HG03103 (cell line): Measurements from ENCODE around the gene TMEM181.
"Not testable (repeated sequence)": the region's sequence is repeated elsewhere in the genome, so short reads cannot be mapped to it uniquely, and the experiment has no call there.

Experiments used
- ATAC-seq: cut with Tn5 transposase; IDR thresholded peaks from one replicate; pipeline ENCODE4 v1.9.1; 2021; ENCODE audit warnings: low read depth; ENCODE audit not compliant: unreplicated experiment

Gene TMEM181

GRCh38 chr6:158618289-158618688 is 58.4 kb downstream of the TMEM181 start:
- ATAC-seq, result not testable (repeated sequence)

- no peak for ATAC-seq
Observed at GRCh38 chr6:158619922-158620801, 60.3 kb downstream of the TMEM181 start.

GRCh38 chr6:158620963-158621693 is 61.2 kb downstream of the TMEM181 start:
- no peak for ATAC-seq

GRCh38 chr6:158621694-158622544 is 62.0 kb downstream of the TMEM181 start:
- no peak for ATAC-seq

- ATAC-seq, result no peak
Observed at GRCh38 chr6:158622545-158623190, 62.8 kb downstream of the TMEM181 start.

GRCh38 chr6:158624684-158625682 is 65.1 kb downstream of the TMEM181 start:
- no peak for ATAC-seq

- no peak for ATAC-seq
Observed at GRCh38 chr6:158625881-158626305, 66.0 kb downstream of the TMEM181 start.

- no peak for ATAC-seq
Observed at GRCh38 chr6:158626360-158627167, 66.7 kb downstream of the TMEM181 start.

GRCh38 chr6:158627168-158627939 is 67.5 kb downstream of the TMEM181 start:
- no peak for ATAC-seq

- no peak for ATAC-seq
Observed at GRCh38 chr6:158627940-158628211, 68.0 kb downstream of the TMEM181 start.

GRCh38 chr6:158628542-158628941 is 68.7 kb downstream of the TMEM181 start:
- ATAC-seq, result no peak

GRCh38 chr6:158629367-158630221 is 69.7 kb downstream of the TMEM181 start:
- ATAC-seq, result no peak

GRCh38 chr6:158630938-158631616 is 71.2 kb downstream of the TMEM181 start:
- no peak for ATAC-seq

GRCh38 chr6:158631678-158632537 is 72.0 kb downstream of the TMEM181 start:
- no peak for ATAC-seq

- not testable (repeated sequence) for ATAC-seq
Observed at GRCh38 chr6:158632538-158633119, 72.7 kb downstream of the TMEM181 start.
